NT2/D1 (cell line): ENCODE results near the gene DIP2C.

Experiments used
- SUZ12 ChIP-seq: IDR thresholded peaks from 2 replicates; pipeline ENCODE4 v1.6.1; 2011; ENCODE audit not compliant: insufficient read length, insufficient read depth; ENCODE audit errors: extremely low read depth
- YY1 ChIP-seq: IDR thresholded peaks from 2 replicates; pipeline ENCODE4 v1.6.1; 2011; ENCODE audit not compliant: insufficient read length, insufficient read depth
- ZNF274 ChIP-seq: IDR thresholded peaks from 2 replicates; pipeline ENCODE4 v1.6.1; 2011; ENCODE audit warnings: mild to moderate bottlenecking, low read depth, low read length

GRCh38 chr10:650886-651615, 38.4 kb downstream of the DIP2C start:
- TF ChIP-seq ZNF274, result no peak
- TF ChIP-seq YY1, result no peak
- TF ChIP-seq SUZ12, result no peak
